Measurements from ENCODE around the gene VRK1. TPM values are rescaled to one million over a fixed set of nuclear protein-coding genes. Genes with fewer than 3 reads are reported as not detected.

Gene VRK1
- total RNA-seq, 3 donors from 2014 or later = 58.0 to 70.8 (median 66.0) TPM

GRCh38 chr14:96772929-96773328, 24.3 kb upstream of the VRK1 start:
- Mint-ChIP-seq H3K27me3 (ENCODE audit: low read depth) (peaks cover 45% of the 10 kb centered on the region), H3K4me3 (no peak overlapping the region), H3K4me1 (ENCODE audit: low read depth) (no peaks in the 10 kb centered on the region), H3K9me3 (no peaks in the 10 kb centered on the region), H3K36me3 (ENCODE audit: insufficient read depth) (no peaks in the 10 kb centered on the region)
- ATAC-seq = no peak
- DNase-seq = no peak

- Mint-ChIP-seq H3K9me3 (no peaks in the 10 kb centered on the region), H3K27me3 (ENCODE audit: low read depth) (peaks cover 23% of the 10 kb centered on the region), H3K36me3 (ENCODE audit: insufficient read depth) (no peaks in the 10 kb centered on the region), H3K4me1 (ENCODE audit: low read depth) (no peaks in the 10 kb centered on the region), H3K4me3 (no peak overlapping the region)
- ATAC-seq (no peak), DNase-seq (no peak)
Observed at GRCh38 chr14:96776791-96777190, 20.4 kb upstream of the VRK1 start.

GRCh38 chr14:96780500-96780899, 16.7 kb upstream of the VRK1 start:
- H3K4me1 Mint-ChIP-seq (ENCODE audit: low read depth) = no peaks in the 10 kb centered on the region
- no peak for DNase-seq

GRCh38 chr14:96781371-96781770, 15.8 kb upstream of the VRK1 start:
- Mint-ChIP-seq H3K4me3 (no peak overlapping the region), H3K27me3 (ENCODE audit: low read depth) (peaks cover 20% of the 10 kb centered on the region), H3K4me1 (ENCODE audit: low read depth) (no peaks in the 10 kb centered on the region), H3K9me3 (no peaks in the 10 kb centered on the region), H3K36me3 (ENCODE audit: insufficient read depth) (no peaks in the 10 kb centered on the region)
- ATAC-seq = no peak
- no peak for DNase-seq

More at GRCh38 chr14:96780500-96780899, 16.7 kb upstream of the VRK1 start:
- no peak for ATAC-seq
- H3K27me3 Mint-ChIP-seq (ENCODE audit: low read depth) = peaks cover 15% of the 10 kb centered on the region
- H3K9me3 Mint-ChIP-seq = no peaks in the 10 kb centered on the region
- H3K36me3 Mint-ChIP-seq (ENCODE audit: insufficient read depth) = no peaks in the 10 kb centered on the region
- no peak overlapping the region for H3K4me3 Mint-ChIP-seq

- Mint-ChIP-seq H3K4me3 (no peak overlapping the region), H3K4me1 (ENCODE audit: low read depth) (no peaks in the 10 kb centered on the region), H3K36me3 (ENCODE audit: insufficient read depth) (no peaks in the 10 kb centered on the region), H3K9me3 (no peaks in the 10 kb centered on the region), H3K27me3 (ENCODE audit: low read depth) (peaks cover 20% of the 10 kb centered on the region)
- no peak for ATAC-seq
- no peak for DNase-seq
Observed at GRCh38 chr14:96782436-96782835, 14.7 kb upstream of the VRK1 start.

GRCh38 chr14:96783043-96783914, 13.9 kb upstream of the VRK1 start:
- Mint-ChIP-seq H3K9me3 (no peaks in the 10 kb centered on the region), H3K4me3 (no peak overlapping the region), H3K27me3 (ENCODE audit: low read depth) (peaks cover 20% of the 10 kb centered on the region), H3K4me1 (ENCODE audit: low read depth) (no peaks in the 10 kb centered on the region), H3K36me3 (ENCODE audit: insufficient read depth) (no peaks in the 10 kb centered on the region)
- no peak for DNase-seq
- no peak for ATAC-seq

GRCh38 chr14:96783915-96784224, 13.3 kb upstream of the VRK1 start:
- no peak for DNase-seq
- no peak for ATAC-seq
- Mint-ChIP-seq H3K4me1 (ENCODE audit: low read depth) (no peaks in the 10 kb centered on the region), H3K9me3 (no peaks in the 10 kb centered on the region), H3K36me3 (ENCODE audit: insufficient read depth) (no peaks in the 10 kb centered on the region), H3K27me3 (ENCODE audit: low read depth) (peaks cover 20% of the 10 kb centered on the region), H3K4me3 (no peak overlapping the region)

- no peak overlapping the region for H3K4me3 Mint-ChIP-seq
- no peak for ATAC-seq
Observed at GRCh38 chr14:96790186-96790585, 7.0 kb upstream of the VRK1 start.

GRCh38 chr14:96790706-96791105, 6.5 kb upstream of the VRK1 start:
- Mint-ChIP-seq H3K27me3 (ENCODE audit: low read depth) (peaks cover 5% of the 10 kb centered on the region), H3K9me3 (no peaks in the 10 kb centered on the region), H3K36me3 (ENCODE audit: insufficient read depth) (no peaks in the 10 kb centered on the region), H3K4me1 (ENCODE audit: low read depth) (no peaks in the 10 kb centered on the region), H3K4me3 (no peak overlapping the region)
- ATAC-seq (no peak), DNase-seq (no peak)

More at GRCh38 chr14:96790186-96790585, 7.0 kb upstream of the VRK1 start:
- Mint-ChIP-seq H3K36me3 (ENCODE audit: insufficient read depth) (no peaks in the 10 kb centered on the region), H3K9me3 (no peaks in the 10 kb centered on the region), H3K4me1 (ENCODE audit: low read depth) (no peaks in the 10 kb centered on the region), H3K27me3 (ENCODE audit: low read depth) (peaks cover 10% of the 10 kb centered on the region)
- no peak for DNase-seq

GRCh38 chr14:96792003-96792402, 5.2 kb upstream of the VRK1 start:
- no peaks in the 10 kb centered on the region for H3K9me3 Mint-ChIP-seq
- DNase-seq = no peak
- no peak overlapping the region for H3K4me3 Mint-ChIP-seq
- H3K27me3 Mint-ChIP-seq (ENCODE audit: low read depth) = no peaks in the 10 kb centered on the region
- ATAC-seq = no peak
- peaks cover 3% of the 10 kb centered on the region for H3K4me1 Mint-ChIP-seq (ENCODE audit: low read depth)
- no peaks in the 10 kb centered on the region for H3K36me3 Mint-ChIP-seq (ENCODE audit: insufficient read depth)

GRCh38 chr14:96792591-96792990, 4.6 kb upstream of the VRK1 start:
- DNase-seq (no peak), ATAC-seq (no peak)
- H3K27me3 Mint-ChIP-seq (ENCODE audit: low read depth) = no peaks in the 10 kb centered on the region
- no peaks in the 10 kb centered on the region for H3K9me3 Mint-ChIP-seq
- no peak overlapping the region for H3K4me3 Mint-ChIP-seq
- peaks cover 4% of the 10 kb centered on the region for H3K4me1 Mint-ChIP-seq (ENCODE audit: low read depth)
- no peaks in the 10 kb centered on the region for H3K36me3 Mint-ChIP-seq (ENCODE audit: insufficient read depth)

GRCh38 chr14:96793547-96793946, 3.6 kb upstream of the VRK1 start:
- Mint-ChIP-seq H3K9me3 (no peaks in the 10 kb centered on the region), H3K27me3 (ENCODE audit: low read depth) (no peaks in the 10 kb centered on the region), H3K4me3 (no peak overlapping the region), H3K4me1 (ENCODE audit: low read depth) (peaks cover 12% of the 10 kb centered on the region), H3K36me3 (ENCODE audit: insufficient read depth) (no peaks in the 10 kb centered on the region)
- no peak for DNase-seq
- no peak for ATAC-seq

GRCh38 chr14:96795109-96795828, 1.9 kb upstream of the VRK1 start:
- Mint-ChIP-seq H3K4me1 (ENCODE audit: low read depth) (peaks cover 20% of the 10 kb centered on the region), H3K36me3 (ENCODE audit: insufficient read depth) (no peaks in the 10 kb centered on the region), H3K27me3 (ENCODE audit: low read depth) (no peaks in the 10 kb centered on the region), H3K4me3 (no peak overlapping the region), H3K9me3 (no peaks in the 10 kb centered on the region)
- no peak for ATAC-seq
- no peak for DNase-seq

- Mint-ChIP-seq H3K36me3 (ENCODE audit: insufficient read depth) (no peaks in the 10 kb centered on the region), H3K27me3 (ENCODE audit: low read depth) (no peaks in the 10 kb centered on the region)
Observed at GRCh38 chr14:96797582-96798349, 584 bp downstream of the VRK1 start.

More at GRCh38 chr14:96797582-96798349, 584 bp downstream of the VRK1 start:
- Mint-ChIP-seq H3K4me1 (ENCODE audit: low read depth) (peaks cover 22% of the 10 kb centered on the region), H3K9me3 (no peaks in the 10 kb centered on the region), H3K4me3 (peak overlapping the region; percentile 93)
- peak; percentile 57 to 62 for ATAC-seq
- peak; percentile 8 for DNase-seq

Data from activated T-cell treated with anti-CD3 and anti-CD28 coated beads, Interleukin-2, amount 50 U/mL, for 4 hours (primary cell).